GM12865 (cell line): Measurements from ENCODE around the gene CAT.

Experiments
- DNase-seq: peaks from one replicate; pipeline ENCODE4 v3.0.0; 2010; ENCODE audit warnings: low read depth
- H3K4me3 ChIP-seq: 2 replicates; pipeline ENCODE4 v1.5.1; 2011; ENCODE audit warnings: mild to moderate bottlenecking, low read depth, low read length, control low read depth
- CTCF ChIP-seq: IDR thresholded peaks from 2 replicates; pipeline ENCODE4 v1.5.1; 2011; ENCODE audit warnings: low read length, control low read depth, low read depth, inconsistent platforms; ENCODE audit not compliant: insufficient read depth; ENCODE audit errors: missing control alignments

CAT gene

DNA sequence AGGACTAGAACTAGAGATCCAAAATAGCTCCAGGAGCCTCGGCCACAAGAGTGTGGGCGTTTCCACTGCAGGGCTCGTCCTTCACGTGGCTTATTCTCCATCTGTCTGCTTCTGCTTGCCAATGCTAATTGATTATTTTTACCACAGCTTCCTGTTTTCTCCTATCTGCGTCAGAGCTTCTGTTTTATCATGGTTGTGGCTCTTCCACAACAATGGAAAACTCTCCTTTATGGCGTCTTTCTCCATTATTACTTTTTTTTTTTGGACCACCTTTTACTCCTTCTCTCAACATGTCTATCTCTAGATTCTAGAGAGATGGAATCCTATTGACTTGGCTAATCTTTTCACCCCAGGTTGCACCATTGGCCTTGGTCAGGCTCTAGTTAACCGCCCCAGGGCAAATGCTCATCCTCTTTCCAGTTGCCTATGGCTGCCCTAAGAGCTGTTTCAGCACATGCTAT is 25.9 kb downstream of the CAT start:
- H3K4me3 ChIP-seq, result no peak overlapping the region
- DNase-seq, result no peak
- TF ChIP-seq CTCF, result no peak

DNA sequence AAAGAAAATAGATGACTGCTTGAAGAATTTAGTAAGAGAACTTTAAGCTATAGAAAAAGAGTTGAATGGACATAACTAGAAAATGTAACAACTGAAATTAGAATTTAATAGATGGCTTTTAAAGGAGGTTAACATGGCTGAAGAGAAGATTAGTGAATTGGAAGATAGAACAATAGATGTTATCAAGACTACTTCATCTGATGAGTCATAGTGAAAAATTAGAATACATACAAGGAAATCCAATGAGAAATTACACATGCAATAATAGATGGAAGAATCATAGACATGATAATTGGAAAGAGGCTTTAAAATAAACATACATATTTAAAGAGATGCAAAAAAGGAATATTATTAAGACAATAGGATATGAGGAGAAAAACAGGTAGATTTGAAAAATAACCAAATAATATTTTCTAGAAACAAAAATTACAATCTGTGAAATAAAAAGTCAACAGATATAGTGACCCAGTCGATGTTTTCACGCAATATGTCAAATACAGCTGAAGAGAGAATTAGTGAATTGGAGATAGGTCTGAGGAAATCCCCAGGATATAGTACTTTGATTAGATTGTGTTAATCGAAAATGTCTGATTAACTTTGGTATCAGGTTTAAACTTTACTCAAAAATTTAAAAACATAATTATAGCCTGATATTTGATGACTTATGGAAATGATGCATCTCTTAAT is 28.2 kb downstream of the CAT start:
- TF ChIP-seq CTCF, result no peak
- H3K4me3 ChIP-seq, result no peak overlapping the region
- DNase-seq, result no peak

GRCh38 chr11:34468209-34468841 is 29.6 kb downstream of the CAT start:
- no peak overlapping the region for H3K4me3 ChIP-seq
- peak; percentile 68 for DNase-seq
- TF ChIP-seq CTCF, result peak; percentile 79

DNA sequence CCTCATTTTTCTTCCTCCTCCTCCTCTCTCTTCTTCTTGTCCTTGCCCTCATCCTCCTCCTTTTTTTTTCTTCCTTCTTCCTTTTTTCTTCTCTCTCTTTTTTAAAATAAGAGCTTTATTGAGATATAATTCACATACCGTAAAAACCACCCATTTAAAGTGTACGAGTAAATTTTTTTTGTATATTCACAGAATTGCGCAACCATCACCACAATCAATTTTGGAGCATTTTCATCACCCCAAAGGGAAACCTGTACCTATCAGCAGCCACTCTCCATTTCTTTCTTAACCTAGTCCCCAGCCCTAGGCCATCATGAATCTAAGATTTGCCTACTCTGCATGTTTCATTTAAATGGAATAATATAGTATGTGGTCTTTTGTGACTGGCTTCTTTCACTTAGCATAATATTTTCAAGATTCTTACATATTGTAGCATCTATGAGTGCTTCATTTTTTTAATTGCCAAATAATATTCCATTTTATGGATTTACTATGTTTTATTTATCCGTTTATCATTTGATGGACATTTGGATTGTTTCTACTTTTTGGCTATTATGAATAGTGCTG is 35.0 kb downstream of the CAT start:
- H3K4me3 ChIP-seq, result no peak overlapping the region
- DNase-seq, result no peak
- TF ChIP-seq CTCF, result no peak

- no peak for TF ChIP-seq CTCF
- DNase-seq, result no peak
- no peak overlapping the region for H3K4me3 ChIP-seq
Measured at GRCh38 chr11:34475656-34476055, 36.9 kb downstream of the CAT start.

DNA sequence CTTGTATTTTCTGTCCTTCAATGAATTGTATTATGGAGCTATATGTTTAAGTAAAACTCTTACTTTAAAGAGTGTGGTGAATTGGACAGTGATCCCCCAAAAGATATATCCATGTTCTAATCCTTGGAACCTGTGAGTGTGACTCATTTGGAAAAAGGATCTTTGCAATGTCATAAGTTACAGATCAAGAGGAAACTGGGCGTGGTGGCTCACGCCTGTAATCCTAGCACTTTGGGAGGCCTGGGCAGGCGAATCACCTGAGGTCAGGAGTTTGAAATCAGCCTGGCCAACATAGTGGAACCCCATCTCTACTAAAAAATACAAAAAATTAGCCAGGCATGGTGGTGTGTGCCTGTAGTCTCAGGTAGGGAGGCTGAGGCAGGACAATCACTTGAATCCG is 38.1 kb downstream of the CAT start:
- H3K4me3 ChIP-seq, result no peak overlapping the region
- no peak for DNase-seq
- TF ChIP-seq CTCF, result no peak
